CD4-positive, CD25-positive, alpha-beta regulatory T cell (primary cell): ENCODE results near the gene TERF2IP. TPM values are rescaled to one million over a fixed set of nuclear protein-coding genes. Genes with fewer than 3 reads are reported as not detected.

Source experiments
- ATAC-seq, 2 donors: fragments of 150-1000 bp; cut with Tn5 transposase; one replicate each; pipeline ENCODE4 v1.10.0; 2021; ENCODE audit warnings: low read depth in 2 of 2, moderate number of reproducible peaks in 2 of 2, moderate library complexity in 1 of 2
- DNase-seq, 3 donors: peaks; one replicate each; pipeline versions ENCODE4 v3.0.0 to v3.0.0-alpha.2; 2012 to 2022; ENCODE audit warnings: mixed read lengths in 1 of 3
- H3K27ac ChIP-seq: one replicate; pipeline ENCODE4 v1.7.0; 2013; ENCODE audit warnings: mild to moderate bottlenecking, low read length; ENCODE audit not compliant: insufficient read depth, poor library complexity, severe bottlenecking
- H3K27me3 ChIP-seq: one replicate; pipeline ENCODE4 v1.7.0; 2013; ENCODE audit warnings: low read length; ENCODE audit not compliant: control insufficient read depth, insufficient read depth
- H3K36me3 ChIP-seq: one replicate; pipeline ENCODE4 v1.7.0; 2013; ENCODE audit warnings: mild to moderate bottlenecking, low read length, moderate library complexity; ENCODE audit not compliant: control insufficient read depth, insufficient read depth
- H3K4me1 ChIP-seq: 2 replicates; pipeline ENCODE4 v1.7.0; 2013; ENCODE audit warnings: mild to moderate bottlenecking, low read length; ENCODE audit not compliant: insufficient read depth, control insufficient read depth, poor library complexity, severe bottlenecking
- H3K4me3 ChIP-seq: one replicate; pipeline ENCODE4 v1.7.0; 2013; ENCODE audit warnings: low read depth, mild to moderate bottlenecking, low read length, moderate library complexity
- H3K9me3 ChIP-seq, 2 experiments: 1 replicate in 1 of 2; 2 replicates in 1 of 2; pipeline ENCODE4 v1.7.0; 2013; ENCODE audit warnings: low read length in 2 of 2, mild to moderate bottlenecking in 1 of 2, moderate library complexity in 1 of 2; ENCODE audit not compliant: control insufficient read depth in 2 of 2
- H3K27ac Mint-ChIP-seq, 3 donors: one replicate each; pipeline ENCODE4 v1.8.0; 2020 to 2022; ENCODE audit warnings: mild to moderate bottlenecking in 3 of 3, mixed read lengths in 3 of 3, moderate library complexity in 2 of 3
- H3K27me3 Mint-ChIP-seq: one replicate; pipeline ENCODE4 v1.8.0; 2022; ENCODE audit warnings: mild to moderate bottlenecking, mixed read lengths
- H3K36me3 Mint-ChIP-seq: one replicate; pipeline ENCODE4 v1.8.0; 2020; ENCODE audit warnings: mixed read lengths
- H3K4me1 Mint-ChIP-seq, 4 donors: one replicate each; pipeline ENCODE4 v1.8.0; 2020 to 2022; ENCODE audit warnings: mixed read lengths in 4 of 4, mild to moderate bottlenecking in 1 of 4
- H3K4me3 Mint-ChIP-seq, 4 donors: one replicate each; pipeline ENCODE4 v1.8.0; 2020 to 2022; ENCODE audit warnings: mild to moderate bottlenecking in 4 of 4, mixed read lengths in 4 of 4, moderate library complexity in 3 of 4
- H3K9me3 Mint-ChIP-seq, 7 donors: one replicate each; pipeline ENCODE4 v1.8.0; 2020 to 2022; ENCODE audit warnings: mixed read lengths in 7 of 7, mild to moderate bottlenecking in 3 of 7, moderate library complexity in 2 of 7
- polyA plus RNA-seq, 4 donors: library from polyadenylated mRNA; unstranded; fragments of 300-500 nt; fragmentation: Illumina TruSeq; gene quantifications; one replicate each; pipeline ENCODE4 v1.2.3, GENCODE V29; 2021
- total RNA-seq: library from RNA; stranded (reverse); gene quantifications from one replicate; pipeline ENCODE4 v1.2.3, GENCODE V29; 2022

TERF2IP gene
- total and polyA plus RNA-seq, 5 donors from 2014 or later = 133 to 204 (median 144) TPM

DNA sequence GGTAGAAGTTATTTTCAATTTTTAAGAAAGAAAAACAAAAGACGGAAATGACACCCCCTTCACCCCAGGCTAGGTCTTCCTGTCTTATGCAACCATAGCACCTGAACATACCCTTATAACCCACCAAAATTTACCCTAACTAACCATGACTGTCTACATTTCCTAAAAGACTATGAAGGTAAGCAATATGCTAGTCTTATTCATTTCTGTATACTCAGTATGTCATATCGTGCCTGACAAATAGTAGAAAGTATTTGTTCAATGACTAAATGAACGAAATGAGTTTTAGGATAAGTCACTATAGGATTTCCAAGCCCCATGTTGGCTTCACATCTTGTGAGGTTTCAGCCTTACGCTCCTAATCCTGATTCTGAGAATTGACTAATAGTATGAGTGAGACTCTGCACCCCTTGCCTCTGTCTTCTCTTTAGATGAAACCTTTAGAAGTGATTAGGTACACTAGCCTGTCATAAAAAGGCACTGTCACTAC, 31.0 kb upstream of the TERF2IP start:
- no peaks in the 10 kb centered on the region for H3K9me3 ChIP-seq
- peak in 2 of 3 donors; percentile 50 to 65 for DNase-seq
- H3K36me3 ChIP-seq = peaks cover 49% of the 10 kb centered on the region
- H3K27ac ChIP-seq = peak overlapping the region; percentile 77
- H3K9me3 Mint-ChIP-seq = no peaks in the 10 kb centered on the region
- H3K36me3 Mint-ChIP-seq = peaks cover 51% of the 10 kb centered on the region
- peak; percentile 67 to 80 for ATAC-seq
- no peaks in the 10 kb centered on the region for H3K27me3 Mint-ChIP-seq
- peak overlapping the region; percentile 64 to 92 (median 73) for H3K4me3 Mint-ChIP-seq
- peak overlapping the region; percentile 91 to 96 (median 96) for H3K27ac Mint-ChIP-seq
- H3K4me3 ChIP-seq = peak overlapping the region; percentile 63
- H3K27me3 ChIP-seq = no peaks in the 10 kb centered on the region
- H3K4me1 Mint-ChIP-seq = peaks cover 10 to 60% (median 40%) of the 10 kb centered on the region in 4 donors
- H3K4me1 ChIP-seq = peaks cover 36% of the 10 kb centered on the region

DNA sequence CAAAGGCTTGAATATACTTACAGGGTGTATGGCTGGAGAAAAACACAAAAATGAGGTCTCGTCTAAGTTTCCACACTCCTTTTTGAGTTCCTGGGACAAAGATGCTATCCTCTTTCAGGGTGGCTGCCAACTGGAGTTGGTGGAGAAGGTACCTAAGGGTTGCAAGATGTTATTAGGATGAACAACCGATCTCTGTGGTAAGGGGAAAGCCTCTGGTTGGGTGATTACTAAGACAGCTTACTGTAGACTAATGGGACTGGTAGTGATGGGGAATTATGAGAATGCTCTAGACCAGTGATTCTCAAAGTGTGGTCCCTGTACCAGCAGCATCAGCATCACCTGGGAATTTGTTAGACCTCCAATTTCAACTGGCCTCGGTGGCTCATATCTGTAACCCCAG, 30.5 kb upstream of the TERF2IP start:
- ATAC-seq = no peak
- peak overlapping the region; percentile 64 to 92 (median 73) for H3K4me3 Mint-ChIP-seq
- peaks cover 46% of the 10 kb centered on the region for H3K36me3 ChIP-seq

DNA sequence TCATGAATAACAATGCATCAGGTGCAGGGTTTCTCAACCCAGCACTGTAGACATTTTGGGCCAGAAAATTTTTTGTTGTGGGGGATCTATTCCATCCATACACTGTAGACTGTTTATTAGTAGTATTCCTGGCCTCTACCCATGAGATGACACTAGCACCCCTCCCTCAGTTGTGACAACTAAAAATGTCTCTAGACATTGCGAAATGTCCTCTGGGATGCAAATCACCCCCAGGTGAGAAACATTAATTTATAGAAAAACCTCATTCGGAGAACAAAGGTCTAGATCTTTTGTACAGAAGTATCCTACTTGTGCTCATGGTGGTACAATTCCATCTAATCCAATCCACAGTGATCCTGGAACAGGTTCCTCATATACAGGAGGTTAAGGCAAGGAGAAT, 28.8 kb upstream of the TERF2IP start:
- no peak overlapping the region for H3K27ac ChIP-seq
- H3K9me3 ChIP-seq = no peaks in the 10 kb centered on the region
- ATAC-seq = no peak
- Mint-ChIP-seq H3K27me3 (peaks cover 5% of the 10 kb centered on the region), H3K36me3 (peaks cover 40% of the 10 kb centered on the region), H3K4me3 (peak overlapping the region in 3 of 4 donors; percentile 5 to 60 (median 19)), H3K4me1 (peaks cover 15 to 69% (median 48%) of the 10 kb centered on the region in 4 donors), H3K27ac (peak overlapping the region; percentile 23 to 49 (median 33)), H3K9me3 (no peaks in the 10 kb centered on the region)
- no peak for DNase-seq
- H3K36me3 ChIP-seq = peaks cover 32% of the 10 kb centered on the region
- H3K27me3 ChIP-seq = no peaks in the 10 kb centered on the region
- H3K4me1 ChIP-seq = peaks cover 48% of the 10 kb centered on the region
- no peak overlapping the region for H3K4me3 ChIP-seq

More for the DNA sequence above, 30.5 kb upstream of the TERF2IP start:
- Histone ChIP-seq H3K4me1 (peaks cover 42% of the 10 kb centered on the region), H3K27me3 (no peaks in the 10 kb centered on the region), H3K9me3 (no peaks in the 10 kb centered on the region), H3K4me3 (peak overlapping the region; percentile 63), H3K27ac (peak overlapping the region; percentile 77)
- H3K27me3 Mint-ChIP-seq = no peaks in the 10 kb centered on the region
- peak overlapping the region; percentile 91 to 96 (median 96) for H3K27ac Mint-ChIP-seq
- H3K36me3 Mint-ChIP-seq = peaks cover 49% of the 10 kb centered on the region
- H3K4me1 Mint-ChIP-seq = peaks cover 10 to 65% (median 45%) of the 10 kb centered on the region in 4 donors
- no peaks in the 10 kb centered on the region for H3K9me3 Mint-ChIP-seq
- DNase-seq = no peak

DNA sequence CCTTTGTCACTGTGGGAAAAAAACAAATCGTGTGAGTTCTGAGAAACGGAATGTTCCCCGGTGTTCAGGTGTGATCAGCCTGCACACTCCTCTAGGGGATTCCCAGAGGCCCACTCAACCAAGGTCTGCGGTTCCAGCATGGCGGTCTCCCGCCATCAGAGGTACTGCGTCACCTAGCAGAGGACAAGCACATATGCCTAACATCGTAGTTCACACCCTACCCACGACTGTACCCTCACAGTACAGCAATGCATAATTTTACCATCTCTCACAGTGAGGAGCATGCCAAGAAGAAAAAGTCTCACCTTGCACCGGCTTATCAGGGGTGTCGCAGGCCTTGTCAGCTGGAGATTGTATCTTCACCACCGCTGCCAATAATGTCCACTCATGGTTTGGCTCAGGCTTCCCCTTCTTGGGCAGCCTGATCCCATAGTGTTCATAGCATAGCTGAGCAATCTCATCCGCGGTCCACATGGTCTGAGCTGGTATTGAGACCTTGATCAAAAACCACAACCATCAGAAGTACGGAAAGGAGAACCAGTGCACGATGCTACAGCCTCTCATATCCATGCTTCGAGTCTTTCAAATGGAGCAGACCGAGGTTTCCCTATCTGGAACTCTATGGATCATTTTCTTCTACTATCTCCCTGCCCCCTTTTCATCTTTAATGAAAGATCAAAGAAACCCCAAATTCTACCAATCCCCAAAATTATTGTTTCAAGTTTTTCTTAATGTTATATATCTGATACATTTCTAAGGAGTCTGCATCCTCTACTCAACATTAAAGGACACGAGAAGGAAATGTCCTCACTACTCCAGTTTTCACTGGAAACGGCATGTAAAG, 27.0 kb upstream of the TERF2IP start:
- ATAC-seq (no peak), DNase-seq (no peak)
- peak overlapping the region; percentile 9 to 99 (median 75) for H3K27ac Mint-ChIP-seq
- H3K4me3 Mint-ChIP-seq = peak overlapping the region; percentile 90 to 99 (median 96)
- H3K27me3 ChIP-seq = no peaks in the 10 kb centered on the region
- peaks cover 36% of the 10 kb centered on the region for H3K36me3 Mint-ChIP-seq
- peak overlapping the region; percentile 47 for H3K27ac ChIP-seq
- peaks cover 41% of the 10 kb centered on the region for H3K4me1 ChIP-seq
- H3K27me3 Mint-ChIP-seq = peaks cover 5% of the 10 kb centered on the region
- peak overlapping the region; percentile 48 for H3K4me3 ChIP-seq
- H3K4me1 Mint-ChIP-seq = peaks cover 17 to 66% (median 48%) of the 10 kb centered on the region in 4 donors
- no peaks in the 10 kb centered on the region for H3K9me3 Mint-ChIP-seq
- H3K9me3 ChIP-seq = no peaks in the 10 kb centered on the region
- peaks cover 25% of the 10 kb centered on the region for H3K36me3 ChIP-seq

DNA sequence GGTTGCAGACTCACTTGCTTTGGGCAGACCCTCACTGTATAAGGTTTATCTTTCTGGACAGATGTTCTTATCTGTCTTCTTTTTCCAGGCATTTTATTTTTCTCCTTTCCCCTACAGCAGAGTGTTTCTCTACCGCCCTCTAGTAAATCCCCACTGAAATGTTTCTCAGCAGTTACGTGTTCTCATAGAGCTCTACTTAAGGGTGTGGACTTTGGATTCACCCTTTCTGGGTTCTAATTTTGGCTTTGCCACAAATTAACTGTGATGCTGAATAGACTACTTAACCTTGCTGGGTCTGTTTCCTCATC, 26.4 kb upstream of the TERF2IP start:
- H3K9me3 Mint-ChIP-seq = no peaks in the 10 kb centered on the region
- peaks cover 39% of the 10 kb centered on the region for H3K36me3 Mint-ChIP-seq
- DNase-seq (peak in 1 of 3 donors; percentile 46), ATAC-seq (no peak)
- Histone ChIP-seq H3K27me3 (no peaks in the 10 kb centered on the region), H3K9me3 (no peaks in the 10 kb centered on the region), H3K4me1 (peaks cover 36% of the 10 kb centered on the region), H3K36me3 (peaks cover 29% of the 10 kb centered on the region), H3K27ac (peak overlapping the region; percentile 47), H3K4me3 (peak overlapping the region; percentile 48)
- H3K4me3 Mint-ChIP-seq = peak overlapping the region; percentile 90 to 99 (median 96)
- H3K4me1 Mint-ChIP-seq = peaks cover 19 to 66% (median 45%) of the 10 kb centered on the region in 4 donors
- H3K27ac Mint-ChIP-seq = peak overlapping the region; percentile 9 to 99 (median 75)
- peaks cover 5% of the 10 kb centered on the region for H3K27me3 Mint-ChIP-seq

DNA sequence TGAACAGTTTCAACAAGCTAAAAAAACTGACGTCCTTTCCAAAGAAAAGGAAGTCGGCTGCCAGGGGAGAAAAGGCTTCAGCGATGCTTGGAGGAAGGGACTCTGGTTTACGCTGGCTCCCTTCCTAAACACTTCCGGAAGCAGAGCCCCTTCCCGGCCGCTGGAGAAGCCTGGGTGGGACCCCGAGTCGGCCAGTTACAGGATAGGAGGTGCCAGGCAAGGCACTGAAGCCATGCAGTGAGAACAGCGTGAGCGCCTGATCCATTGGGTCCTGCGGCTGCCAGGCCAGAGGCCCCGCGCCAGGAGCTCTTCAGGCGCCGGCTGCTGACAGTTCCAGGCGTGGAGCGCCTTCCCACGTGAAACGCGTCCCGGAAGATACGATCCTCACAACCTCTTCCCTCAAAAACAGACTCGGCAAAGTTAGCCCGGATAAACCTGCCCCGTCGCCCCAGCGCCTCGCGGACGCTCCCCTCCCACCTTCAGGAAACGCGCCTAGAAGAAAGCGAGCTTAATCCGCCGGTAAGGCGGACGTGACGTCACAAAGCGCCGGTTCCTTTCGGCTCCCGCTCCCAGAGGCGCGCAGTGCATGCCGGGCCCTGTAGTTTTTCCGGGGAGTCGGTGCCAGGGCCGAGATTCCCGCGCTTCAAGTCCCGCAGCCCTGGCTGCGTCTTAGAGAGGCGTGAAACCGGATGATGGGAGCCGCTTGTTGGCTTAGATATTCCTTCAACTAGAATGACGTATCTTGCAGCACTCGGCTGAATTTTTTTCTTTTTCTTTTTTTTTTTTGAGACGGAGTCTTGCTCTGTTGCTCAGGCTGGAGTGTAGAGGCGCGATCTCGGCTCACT, 24.6 kb upstream of the TERF2IP start, which contains the start of gene ADAT1:
Gene ADAT1, minus strand, starts transcription at position 521 of the 845 bp plus-strand sequence. CDS start 2,482 bp downstream, outside the sequence.
- H3K36me3 Mint-ChIP-seq = peaks cover 47% of the 10 kb centered on the region
- no peaks in the 10 kb centered on the region for H3K9me3 Mint-ChIP-seq
- H3K4me1 Mint-ChIP-seq = peaks cover 27 to 70% (median 46%) of the 10 kb centered on the region in 4 donors
- H3K27me3 Mint-ChIP-seq = peaks cover 5% of the 10 kb centered on the region
- H3K27ac Mint-ChIP-seq = peak within 1 kb of the TSS; percentile 94 to 99 (median 98)
- peak within 1 kb of the TSS; percentile 93 to 99 (median 98) for H3K4me3 Mint-ChIP-seq
- peaks cover 32% of the 10 kb centered on the region for H3K36me3 ChIP-seq
- peak; percentile 97 to 99 (median 99) for DNase-seq
- no peaks in the 10 kb centered on the region for H3K27me3 ChIP-seq
- peak within 1 kb of the TSS; percentile 93 for H3K27ac ChIP-seq
- H3K4me1 ChIP-seq = peaks cover 35% of the 10 kb centered on the region
- peak within 1 kb of the TSS; percentile 95 for H3K4me3 ChIP-seq
- peak; percentile 97 to 98 for ATAC-seq
- no peaks in the 10 kb centered on the region for H3K9me3 ChIP-seq

DNA sequence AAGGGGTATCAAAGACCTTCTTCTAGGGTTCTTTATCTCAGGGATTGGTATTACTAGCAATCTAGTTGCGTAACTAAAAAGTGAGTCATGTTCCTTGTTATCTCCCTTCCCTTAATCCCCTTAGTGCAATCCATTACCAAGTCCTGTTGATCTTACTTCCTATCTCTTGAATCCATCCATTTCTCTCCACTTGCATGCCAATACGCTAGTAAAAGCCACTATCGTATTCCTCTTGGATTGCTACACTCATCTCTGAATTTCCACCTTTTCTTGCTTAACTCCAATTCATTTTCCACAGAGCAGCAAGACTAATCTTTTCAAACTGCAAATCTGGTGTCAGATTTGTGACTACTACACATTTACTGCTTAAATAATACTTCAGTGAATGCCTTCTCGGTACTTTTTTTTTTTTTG, 22.6 kb upstream of the TERF2IP start:
- no peaks in the 10 kb centered on the region for H3K9me3 Mint-ChIP-seq
- H3K27me3 ChIP-seq = no peaks in the 10 kb centered on the region
- peak overlapping the region in 3 of 4 donors; percentile 39 to 70 (median 64) for H3K4me3 Mint-ChIP-seq
- H3K27ac Mint-ChIP-seq = peak overlapping the region in 2 of 3 donors; percentile 69 to 99
- no peaks in the 10 kb centered on the region for H3K9me3 ChIP-seq
- DNase-seq (no peak), ATAC-seq (no peak)
- no peak overlapping the region for H3K27ac ChIP-seq
- peaks cover 39% of the 10 kb centered on the region for H3K36me3 ChIP-seq
- H3K27me3 Mint-ChIP-seq = peaks cover 5% of the 10 kb centered on the region
- H3K4me3 ChIP-seq = no peak overlapping the region
- H3K4me1 Mint-ChIP-seq = peaks cover 36 to 72% (median 52%) of the 10 kb centered on the region in 4 donors
- H3K36me3 Mint-ChIP-seq = peaks cover 56% of the 10 kb centered on the region
- H3K4me1 ChIP-seq = peaks cover 43% of the 10 kb centered on the region
